Stimulated activated CD4-positive, alpha-beta T cell treated with anti-CD3 and anti-CD28 coated beads, Interleukin-4, amount 100 ng/mL, for 48 hours (primary cell): Measurements from ENCODE around the gene GDF9.
A peak's percentile ranks its signal among the peaks of the same experiment; 100 is the strongest.

Experiments
- DNase-seq, 2 donors: peaks; one replicate each; pipeline ENCODE4 v3.0.0-alpha.2; 2020; ENCODE audit warnings: low read depth in 2 of 2

The GDF9 gene

DNA sequence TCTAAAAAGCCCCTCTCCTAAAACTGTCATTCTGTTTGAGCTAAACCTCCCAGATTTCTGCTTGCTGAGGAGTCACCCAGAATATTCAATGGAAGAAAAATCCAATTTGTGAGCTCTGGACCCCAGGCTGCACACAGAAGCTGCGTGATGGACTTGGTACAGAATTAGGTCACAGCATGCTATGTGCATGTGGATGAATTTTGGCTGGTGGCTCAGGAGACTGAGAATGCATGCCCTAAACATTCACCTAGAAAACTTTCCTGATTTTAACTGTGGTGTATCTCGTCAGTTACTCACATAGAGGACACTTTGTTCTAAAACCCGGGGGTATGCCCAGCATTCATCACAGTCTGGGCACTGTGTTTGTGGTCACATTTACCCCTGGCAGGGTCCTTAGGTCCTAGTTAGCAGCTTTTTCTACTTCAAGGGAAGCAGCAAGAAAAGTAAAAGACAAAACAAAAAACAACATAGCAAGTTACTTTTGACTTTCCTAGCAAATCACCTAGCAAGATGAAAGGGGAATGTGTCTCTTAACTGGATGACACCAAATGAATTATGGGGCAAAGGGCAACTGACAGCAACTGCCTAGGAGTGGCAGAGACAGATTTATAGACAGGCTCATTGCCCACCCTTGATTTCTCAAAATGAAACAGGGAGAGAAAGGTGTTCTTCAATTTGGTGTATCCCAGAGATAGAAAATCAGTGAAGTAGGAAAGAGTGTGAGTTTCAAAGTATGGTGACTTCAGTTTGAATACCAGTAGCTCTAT, 27.6 kb downstream of the GDF9 start:
- no peak for DNase-seq

DNA sequence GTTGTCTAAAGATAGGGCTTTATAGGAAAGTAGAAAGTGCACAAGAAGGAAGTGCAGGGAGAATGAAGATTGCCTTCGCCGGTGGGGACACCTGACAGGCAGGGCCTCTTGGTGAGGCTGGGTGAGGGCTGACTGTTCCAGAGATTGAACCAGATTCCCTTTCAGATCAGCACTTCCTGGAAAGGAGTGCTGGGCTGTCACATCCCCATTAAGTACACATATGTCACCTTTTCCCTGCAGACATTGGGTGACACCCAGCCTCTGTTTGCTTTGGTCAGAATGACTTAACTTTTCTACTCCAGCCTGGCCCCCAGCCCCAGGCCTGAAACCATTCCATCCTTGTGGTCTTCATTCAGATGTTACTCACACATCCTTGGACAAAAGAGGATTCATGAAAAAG, 28.4 kb downstream of the GDF9 start:
- no peak for DNase-seq

- DNase-seq, result no peak
These were observed 29.4 kb downstream of the GDF9 start for GRCh38 chr5:132836852-132837251.

GRCh38 chr5:132834057-132834456, 32.2 kb downstream of the GDF9 start:
- DNase-seq, result no peak

GRCh38 chr5:132832612-132833011, 33.7 kb downstream of the GDF9 start:
- DNase-seq, result no peak

DNA sequence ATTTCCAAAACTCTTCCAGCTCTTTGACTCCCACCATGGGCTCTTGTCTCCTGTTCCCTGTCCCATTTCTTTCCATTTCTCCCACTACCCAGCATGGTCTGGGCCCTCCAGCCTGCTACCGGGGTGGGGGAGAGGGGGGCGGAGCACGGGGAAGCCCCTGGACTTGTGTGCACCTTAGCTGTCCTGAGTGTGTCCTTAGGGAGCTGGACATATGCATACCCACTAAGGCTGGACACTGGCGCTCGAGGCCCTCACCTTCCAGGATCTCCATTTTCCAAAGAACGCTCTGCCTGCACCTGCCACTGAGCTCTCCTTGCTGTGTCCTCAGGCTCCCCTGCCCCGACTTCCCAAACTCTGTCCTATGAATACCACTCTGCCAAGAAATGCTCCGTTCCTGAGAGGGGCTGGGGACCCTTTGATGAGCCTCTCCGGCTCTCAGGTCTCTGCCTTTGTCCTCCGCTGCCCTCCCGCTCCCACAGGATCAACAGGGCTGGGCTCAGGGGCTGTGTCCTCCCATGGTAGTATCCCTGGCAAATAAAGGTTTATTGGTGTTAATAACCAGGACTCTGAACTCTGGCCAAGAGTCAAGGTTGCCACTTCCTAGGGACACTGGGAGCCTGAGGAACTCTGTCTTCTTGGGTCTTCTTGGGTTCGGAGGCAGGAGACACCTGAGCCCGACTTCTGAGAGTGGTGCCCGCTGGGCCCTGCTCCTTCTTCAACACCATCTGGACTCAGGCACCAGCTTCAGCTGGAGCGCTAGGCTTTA, 35.0 kb downstream of the GDF9 start:
- DNase-seq, result no peak

- no peak for DNase-seq
These were observed 35.7 kb downstream of the GDF9 start, which contains the start of gene SHROOM1 for GRCh38 chr5:132830436-132831094. SHROOM1 (minus strand) TSS chr5:132830647; CDS start chr5:132826140, 4,507 bp downstream.

DNA sequence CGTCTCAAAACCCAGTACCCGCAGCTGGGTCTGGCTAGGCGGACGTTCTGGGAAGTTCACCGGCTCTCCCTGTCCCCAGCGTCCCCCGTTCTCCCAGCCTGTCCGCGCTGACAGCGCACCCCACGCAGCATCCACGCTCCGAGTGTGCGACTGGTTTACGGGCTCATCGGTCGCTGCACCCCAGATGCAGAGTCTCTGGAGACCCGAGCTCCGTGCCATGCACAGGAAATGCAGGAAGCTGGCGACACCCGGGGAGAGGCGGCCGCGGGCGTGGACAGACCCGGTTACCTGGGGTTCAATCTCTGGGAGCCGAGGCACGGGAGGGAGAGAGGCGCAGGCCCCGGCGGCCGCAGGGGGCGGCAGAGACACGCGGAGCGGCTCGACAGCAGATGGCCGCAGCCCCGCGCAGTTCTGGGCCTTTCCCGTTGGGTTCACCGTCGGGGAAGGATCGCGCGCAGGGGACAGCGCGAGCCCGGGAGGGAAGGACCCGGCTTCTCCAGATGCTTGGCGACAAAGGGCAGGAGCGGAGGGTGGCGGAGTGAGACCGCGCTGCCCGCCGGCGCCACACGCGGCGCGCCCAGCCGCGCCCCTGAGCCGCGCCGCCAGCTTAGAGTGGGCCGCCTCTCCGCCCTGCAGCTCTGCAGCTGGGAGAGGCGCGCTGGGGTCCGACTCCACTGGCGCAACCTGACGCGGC, 36.4 kb downstream of the GDF9 start:
- peak; percentile 64 to 65 for DNase-seq

DNA sequence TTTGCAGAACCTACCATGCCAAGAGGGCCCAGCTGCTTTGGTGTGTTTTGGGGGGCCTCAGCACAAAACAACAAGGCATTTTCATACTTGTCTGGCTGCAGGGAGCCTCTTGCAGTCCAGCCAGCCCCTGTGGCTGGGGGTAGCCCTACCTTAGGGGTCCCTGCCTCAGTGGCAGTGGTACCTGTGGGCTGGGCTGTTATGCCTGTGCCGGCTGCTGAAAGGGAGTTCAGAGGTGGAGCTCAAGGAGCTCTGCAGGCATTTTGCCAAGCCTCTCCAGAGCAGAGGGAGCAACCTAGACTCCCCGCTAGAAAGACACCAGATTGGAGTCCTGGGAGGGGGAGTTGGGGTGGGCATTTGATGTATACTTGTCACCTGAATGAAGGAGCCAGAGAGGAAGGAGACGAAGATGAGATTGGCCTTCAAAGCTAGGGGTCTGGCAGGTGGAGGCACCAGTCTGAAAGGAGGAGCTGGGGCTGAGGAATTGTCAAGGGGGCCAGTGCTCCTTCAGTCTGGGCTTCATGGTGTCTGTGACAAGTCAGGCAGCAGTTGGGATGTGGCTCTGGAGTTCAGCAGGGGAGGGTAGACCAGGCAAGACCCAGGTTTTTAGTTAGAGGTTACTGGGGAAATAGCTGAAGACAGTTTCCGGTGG, 37.3 kb downstream of the GDF9 start:
- DNase-seq, result no peak

GRCh38 chr5:132827943-132828673, 38.2 kb downstream of the GDF9 start:
- DNase-seq, result no peak

DNA sequence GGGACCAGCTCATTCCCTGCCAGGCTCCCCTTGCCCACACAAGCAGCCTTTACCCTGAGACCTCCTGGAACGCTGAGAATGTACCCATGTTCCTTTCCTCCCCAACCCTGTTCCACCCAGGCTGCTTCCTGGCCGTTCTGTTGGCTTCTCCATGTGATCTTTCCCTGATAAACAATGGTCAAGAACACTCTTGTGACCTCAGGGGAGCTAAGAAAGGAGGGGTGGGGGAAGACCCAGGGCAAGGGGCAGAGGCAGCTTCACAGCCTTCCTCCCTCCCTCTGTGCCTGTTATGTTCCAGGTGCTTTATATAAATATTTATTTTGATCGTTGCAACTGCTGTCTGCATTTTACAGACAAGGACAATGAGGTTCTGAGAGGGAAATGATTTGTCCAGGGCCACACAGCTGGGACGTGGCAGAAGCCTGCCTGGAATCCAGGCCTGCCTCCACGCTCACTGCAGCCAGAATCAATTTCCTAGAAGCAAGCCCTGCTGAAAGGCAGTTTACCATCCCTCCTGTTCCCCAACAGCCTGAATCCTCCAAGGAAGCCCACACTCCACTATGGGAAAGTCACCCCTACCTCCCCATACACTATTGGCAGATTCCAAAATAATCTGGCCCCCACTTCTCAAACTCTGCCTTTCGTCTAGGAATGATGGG, 39.7 kb downstream of the GDF9 start:
- no peak for DNase-seq

- no peak for DNase-seq
These were observed 40.4 kb downstream of the GDF9 start for GRCh38 chr5:132825834-132826391.

DNA sequence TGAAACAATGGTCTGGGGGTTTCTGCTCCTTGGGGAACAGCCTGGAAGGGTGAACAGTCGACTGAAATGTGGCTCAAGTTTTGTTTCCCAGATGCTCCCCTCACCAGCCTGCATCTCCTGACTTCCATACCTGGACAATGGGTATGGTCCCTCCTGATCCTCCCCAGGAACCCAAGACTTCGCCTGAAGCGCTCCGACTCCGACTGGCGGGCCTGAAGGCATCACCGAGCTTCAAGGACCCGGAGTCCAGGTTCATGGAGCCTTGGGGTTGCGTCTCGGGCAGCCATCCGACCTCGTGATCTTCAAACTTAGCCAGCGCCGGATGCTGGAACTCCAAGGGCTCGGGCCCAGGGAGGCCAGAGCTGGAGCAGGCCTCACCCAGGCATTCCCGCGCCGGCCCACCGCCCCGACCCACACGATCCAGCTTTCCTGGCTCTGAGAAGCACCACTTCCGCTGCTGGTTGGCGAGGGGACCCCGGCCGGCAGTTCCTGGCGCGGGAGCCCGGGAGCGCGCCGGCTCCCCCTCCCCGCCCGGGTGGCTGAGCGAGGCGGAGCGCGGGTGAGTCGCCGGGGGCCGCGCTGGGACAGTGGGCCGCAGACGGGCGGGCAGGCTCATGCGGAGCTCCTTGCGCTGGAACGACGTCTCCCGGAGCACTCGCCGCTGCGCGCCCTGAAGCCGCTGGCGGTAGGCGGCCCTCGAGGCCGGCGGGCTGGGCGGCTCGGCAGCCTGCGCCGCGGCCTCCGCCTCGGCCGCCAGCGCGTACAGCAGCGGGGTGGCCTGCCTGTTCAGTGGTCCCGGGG, 41.0 kb downstream of the GDF9 start:
- no peak for DNase-seq

- no peak for DNase-seq
These were observed 41.8 kb downstream of the GDF9 start for GRCh38 chr5:132824426-132824825.

- no peak for DNase-seq
These were observed 42.7 kb downstream of the GDF9 start for GRCh38 chr5:132823481-132824050.

GRCh38 chr5:132822650-132823480, 43.4 kb downstream of the GDF9 start:
- peak in 1 of 2 donors; percentile 19 for DNase-seq

GRCh38 chr5:132821791-132822190, 44.5 kb downstream of the GDF9 start:
- no peak for DNase-seq

GRCh38 chr5:132821350-132821749, 44.9 kb downstream of the GDF9 start:
- no peak for DNase-seq
